ENCODE data around the gene ADK. TPM values are rescaled to one million over a fixed set of nuclear protein-coding genes. Genes with fewer than 3 reads are reported as not detected.

ADK gene
- total RNA-seq, 1 donor from 2014 or later, result 47.0 TPM

GRCh38 chr10:74233281-74233680 lies 82.3 kb downstream of the ADK start:
- H3K4me3 Mint-ChIP-seq (ENCODE audit: unreplicated experiment), result no peak overlapping the region
- H3K27me3 Mint-ChIP-seq (ENCODE audit: unreplicated experiment), result no peaks in the 10 kb centered on the region
- peak overlapping the region; percentile 32 for H3K27ac Mint-ChIP-seq (ENCODE audit: unreplicated experiment)
- peaks cover 29% of the 10 kb centered on the region for H3K4me1 Mint-ChIP-seq (ENCODE audit: unreplicated experiment)
- no peaks in the 10 kb centered on the region for H3K9me3 Mint-ChIP-seq (ENCODE audit: unreplicated experiment)
- H3K36me3 Mint-ChIP-seq (ENCODE audit: unreplicated experiment), result peaks cover 2% of the 10 kb centered on the region
- DNase-seq (ENCODE audit: extremely low spot score, unreplicated experiment), result no peak
- TF ChIP-seq, protein P1, sequence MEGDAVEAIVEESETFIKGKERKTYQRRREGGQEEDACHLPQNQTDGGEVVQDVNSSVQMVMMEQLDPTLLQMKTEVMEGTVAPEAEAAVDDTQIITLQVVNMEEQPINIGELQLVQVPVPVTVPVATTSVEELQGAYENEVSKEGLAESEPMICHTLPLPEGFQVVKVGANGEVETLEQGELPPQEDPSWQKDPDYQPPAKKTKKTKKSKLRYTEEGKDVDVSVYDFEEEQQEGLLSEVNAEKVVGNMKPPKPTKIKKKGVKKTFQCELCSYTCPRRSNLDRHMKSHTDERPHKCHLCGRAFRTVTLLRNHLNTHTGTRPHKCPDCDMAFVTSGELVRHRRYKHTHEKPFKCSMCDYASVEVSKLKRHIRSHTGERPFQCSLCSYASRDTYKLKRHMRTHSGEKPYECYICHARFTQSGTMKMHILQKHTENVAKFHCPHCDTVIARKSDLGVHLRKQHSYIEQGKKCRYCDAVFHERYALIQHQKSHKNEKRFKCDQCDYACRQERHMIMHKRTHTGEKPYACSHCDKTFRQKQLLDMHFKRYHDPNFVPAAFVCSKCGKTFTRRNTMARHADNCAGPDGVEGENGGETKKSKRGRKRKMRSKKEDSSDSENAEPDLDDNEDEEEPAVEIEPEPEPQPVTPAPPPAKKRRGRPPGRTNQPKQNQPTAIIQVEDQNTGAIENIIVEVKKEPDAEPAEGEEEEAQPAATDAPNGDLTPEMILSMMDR (IDR thresholded peaks at IDR 0.05), result no peak

GRCh38 chr10:74234569-74234968 lies 83.5 kb downstream of the ADK start:
- no peaks in the 10 kb centered on the region for H3K9me3 Mint-ChIP-seq (ENCODE audit: unreplicated experiment)
- TF ChIP-seq, protein P1 (IDR thresholded peaks at IDR 0.05), result peak; percentile 61
- peaks cover 2% of the 10 kb centered on the region for H3K36me3 Mint-ChIP-seq (ENCODE audit: unreplicated experiment)
- DNase-seq (ENCODE audit: extremely low spot score, unreplicated experiment), result no peak
- no peak overlapping the region for H3K4me3 Mint-ChIP-seq (ENCODE audit: unreplicated experiment)
- H3K4me1 Mint-ChIP-seq (ENCODE audit: unreplicated experiment), result peaks cover 19% of the 10 kb centered on the region
- no peak overlapping the region for H3K27ac Mint-ChIP-seq (ENCODE audit: unreplicated experiment)
- H3K27me3 Mint-ChIP-seq (ENCODE audit: unreplicated experiment), result no peaks in the 10 kb centered on the region

GRCh38 chr10:74238031-74238431 lies 87.0 kb downstream of the ADK start:
- TF ChIP-seq, protein P1 (IDR thresholded peaks at IDR 0.05), result no peak
- Mint-ChIP-seq H3K4me3 (ENCODE audit: unreplicated experiment) (no peak overlapping the region), H3K4me1 (ENCODE audit: unreplicated experiment) (peaks cover 18% of the 10 kb centered on the region), H3K27me3 (ENCODE audit: unreplicated experiment) (no peaks in the 10 kb centered on the region), H3K9me3 (ENCODE audit: unreplicated experiment) (no peaks in the 10 kb centered on the region), H3K36me3 (ENCODE audit: unreplicated experiment) (peaks cover 4% of the 10 kb centered on the region), H3K27ac (ENCODE audit: unreplicated experiment) (no peak overlapping the region)
- DNase-seq (ENCODE audit: extremely low spot score, unreplicated experiment), result no peak

DNA sequence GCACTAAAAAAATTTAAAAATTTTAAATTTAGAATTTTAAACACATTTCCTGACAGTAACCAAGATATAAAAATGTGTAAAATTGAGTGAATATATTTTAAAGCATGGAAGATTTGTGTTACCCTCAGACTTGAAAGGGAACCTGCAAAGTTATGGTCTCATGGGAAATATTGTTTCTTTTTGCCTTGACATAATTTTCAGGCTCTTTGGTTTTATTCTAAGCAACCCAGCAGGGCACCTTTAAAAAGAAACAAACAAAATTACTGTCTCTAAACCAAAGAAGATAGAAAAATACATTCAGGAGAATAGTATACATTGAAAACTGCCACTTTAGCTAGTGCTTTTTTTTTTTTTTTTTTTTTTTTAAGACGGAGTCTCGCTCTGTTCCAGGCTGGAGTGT lies 87.5 kb downstream of the ADK start:
- no peak for DNase-seq (ENCODE audit: extremely low spot score, unreplicated experiment)
- TF ChIP-seq, protein P1 (IDR thresholded peaks at IDR 0.05), result no peak
- Mint-ChIP-seq H3K4me3 (ENCODE audit: unreplicated experiment) (no peak overlapping the region), H3K27ac (ENCODE audit: unreplicated experiment) (no peak overlapping the region), H3K27me3 (ENCODE audit: unreplicated experiment) (no peaks in the 10 kb centered on the region), H3K36me3 (ENCODE audit: unreplicated experiment) (peaks cover 6% of the 10 kb centered on the region), H3K4me1 (ENCODE audit: unreplicated experiment) (peaks cover 16% of the 10 kb centered on the region), H3K9me3 (ENCODE audit: unreplicated experiment) (no peaks in the 10 kb centered on the region)

GRCh38 chr10:74243067-74243466 lies 92.0 kb downstream of the ADK start:
- Mint-ChIP-seq H3K4me1 (ENCODE audit: unreplicated experiment) (peaks cover 8% of the 10 kb centered on the region), H3K27me3 (ENCODE audit: unreplicated experiment) (no peaks in the 10 kb centered on the region), H3K4me3 (ENCODE audit: unreplicated experiment) (no peak overlapping the region), H3K9me3 (ENCODE audit: unreplicated experiment) (no peaks in the 10 kb centered on the region), H3K27ac (ENCODE audit: unreplicated experiment) (no peak overlapping the region), H3K36me3 (ENCODE audit: unreplicated experiment) (peaks cover 7% of the 10 kb centered on the region)
- TF ChIP-seq, protein P1 (IDR thresholded peaks at IDR 0.05), result no peak
- DNase-seq (ENCODE audit: extremely low spot score, unreplicated experiment), result no peak
